Measurements from ENCODE around the gene ERVV-1.

The ERVV-1 gene

DNA sequence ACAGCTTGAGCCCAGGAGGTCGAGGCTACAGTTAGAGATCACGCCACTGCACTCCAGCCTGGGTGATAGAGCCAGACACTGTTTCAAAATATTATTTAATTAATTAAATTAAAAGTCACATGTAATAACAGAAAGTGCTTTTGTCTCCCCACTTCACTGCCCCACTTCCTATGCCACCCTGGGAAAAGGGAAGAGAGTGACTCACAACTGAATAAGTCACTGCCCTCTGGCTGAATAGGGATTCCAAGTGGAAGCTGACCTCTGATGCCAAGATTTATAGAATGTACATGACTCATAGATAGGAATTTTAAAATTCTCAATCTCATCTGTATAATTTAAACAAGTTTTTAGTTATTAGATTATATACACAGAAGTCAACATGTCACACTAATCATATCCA is 22.2 kb upstream of the ERVV-1 start:
- no peak for TF ChIP-seq GABPA (IDR thresholded peaks at IDR 0.05; ENCODE audit: low read depth)
- no peak for TF ChIP-seq CTCF (IDR thresholded peaks at IDR 0.05; ENCODE audit: insufficient read depth, low read length)
- TF ChIP-seq, protein P1, sequence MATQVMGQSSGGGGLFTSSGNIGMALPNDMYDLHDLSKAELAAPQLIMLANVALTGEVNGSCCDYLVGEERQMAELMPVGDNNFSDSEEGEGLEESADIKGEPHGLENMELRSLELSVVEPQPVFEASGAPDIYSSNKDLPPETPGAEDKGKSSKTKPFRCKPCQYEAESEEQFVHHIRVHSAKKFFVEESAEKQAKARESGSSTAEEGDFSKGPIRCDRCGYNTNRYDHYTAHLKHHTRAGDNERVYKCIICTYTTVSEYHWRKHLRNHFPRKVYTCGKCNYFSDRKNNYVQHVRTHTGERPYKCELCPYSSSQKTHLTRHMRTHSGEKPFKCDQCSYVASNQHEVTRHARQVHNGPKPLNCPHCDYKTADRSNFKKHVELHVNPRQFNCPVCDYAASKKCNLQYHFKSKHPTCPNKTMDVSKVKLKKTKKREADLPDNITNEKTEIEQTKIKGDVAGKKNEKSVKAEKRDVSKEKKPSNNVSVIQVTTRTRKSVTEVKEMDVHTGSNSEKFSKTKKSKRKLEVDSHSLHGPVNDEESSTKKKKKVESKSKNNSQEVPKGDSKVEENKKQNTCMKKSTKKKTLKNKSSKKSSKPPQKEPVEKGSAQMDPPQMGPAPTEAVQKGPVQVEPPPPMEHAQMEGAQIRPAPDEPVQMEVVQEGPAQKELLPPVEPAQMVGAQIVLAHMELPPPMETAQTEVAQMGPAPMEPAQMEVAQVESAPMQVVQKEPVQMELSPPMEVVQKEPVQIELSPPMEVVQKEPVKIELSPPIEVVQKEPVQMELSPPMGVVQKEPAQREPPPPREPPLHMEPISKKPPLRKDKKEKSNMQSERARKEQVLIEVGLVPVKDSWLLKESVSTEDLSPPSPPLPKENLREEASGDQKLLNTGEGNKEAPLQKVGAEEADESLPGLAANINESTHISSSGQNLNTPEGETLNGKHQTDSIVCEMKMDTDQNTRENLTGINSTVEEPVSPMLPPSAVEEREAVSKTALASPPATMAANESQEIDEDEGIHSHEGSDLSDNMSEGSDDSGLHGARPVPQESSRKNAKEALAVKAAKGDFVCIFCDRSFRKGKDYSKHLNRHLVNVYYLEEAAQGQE (IDR thresholded peaks at IDR 0.05; ENCODE audit: insufficient replicate concordance, low read depth), result no peak
- TF ChIP-seq SPI1 (IDR thresholded peaks at IDR 0.05; ENCODE audit: borderline replicate concordance, low read depth), result no peak
- no peak for TF ChIP-seq POLR2AphosphoS5 (IDR thresholded peaks at IDR 0.05; ENCODE audit: low read depth)
- Histone ChIP-seq H3K4me3 (replicated peaks; ENCODE audit: insufficient read depth, low read length) (no peak overlapping the region), H3K27ac (replicated peaks) (no peak overlapping the region), H3K27me3 (ENCODE audit: insufficient read depth, poor library complexity, severe bottlenecking) (no peaks in the 10 kb centered on the region)
- DNase-seq (ENCODE audit: low read depth in 1 of 2, low spot score in 1 of 2), result no peak

- TF ChIP-seq CTCF (IDR thresholded peaks at IDR 0.05; ENCODE audit: insufficient read depth, low read length) (no peak), POLR2AphosphoS5 (IDR thresholded peaks at IDR 0.05; ENCODE audit: low read depth) (no peak), GABPA (IDR thresholded peaks at IDR 0.05; ENCODE audit: low read depth) (no peak), SPI1 (IDR thresholded peaks at IDR 0.05; ENCODE audit: borderline replicate concordance, low read depth) (no peak)
- TF ChIP-seq, protein P1 (IDR thresholded peaks at IDR 0.05; ENCODE audit: insufficient replicate concordance, low read depth), result no peak
- H3K27me3 ChIP-seq (ENCODE audit: insufficient read depth, poor library complexity, severe bottlenecking), result no peaks in the 10 kb centered on the region
- H3K4me3 ChIP-seq (replicated peaks; ENCODE audit: insufficient read depth, low read length), result no peak overlapping the region
- no peak overlapping the region for H3K27ac ChIP-seq (replicated peaks)
- no peak for DNase-seq (ENCODE audit: low read depth in 1 of 2, low spot score in 1 of 2)
Observed at GRCh38 chr19:52992109-52993004, 21.4 kb upstream of the ERVV-1 start.

DNA sequence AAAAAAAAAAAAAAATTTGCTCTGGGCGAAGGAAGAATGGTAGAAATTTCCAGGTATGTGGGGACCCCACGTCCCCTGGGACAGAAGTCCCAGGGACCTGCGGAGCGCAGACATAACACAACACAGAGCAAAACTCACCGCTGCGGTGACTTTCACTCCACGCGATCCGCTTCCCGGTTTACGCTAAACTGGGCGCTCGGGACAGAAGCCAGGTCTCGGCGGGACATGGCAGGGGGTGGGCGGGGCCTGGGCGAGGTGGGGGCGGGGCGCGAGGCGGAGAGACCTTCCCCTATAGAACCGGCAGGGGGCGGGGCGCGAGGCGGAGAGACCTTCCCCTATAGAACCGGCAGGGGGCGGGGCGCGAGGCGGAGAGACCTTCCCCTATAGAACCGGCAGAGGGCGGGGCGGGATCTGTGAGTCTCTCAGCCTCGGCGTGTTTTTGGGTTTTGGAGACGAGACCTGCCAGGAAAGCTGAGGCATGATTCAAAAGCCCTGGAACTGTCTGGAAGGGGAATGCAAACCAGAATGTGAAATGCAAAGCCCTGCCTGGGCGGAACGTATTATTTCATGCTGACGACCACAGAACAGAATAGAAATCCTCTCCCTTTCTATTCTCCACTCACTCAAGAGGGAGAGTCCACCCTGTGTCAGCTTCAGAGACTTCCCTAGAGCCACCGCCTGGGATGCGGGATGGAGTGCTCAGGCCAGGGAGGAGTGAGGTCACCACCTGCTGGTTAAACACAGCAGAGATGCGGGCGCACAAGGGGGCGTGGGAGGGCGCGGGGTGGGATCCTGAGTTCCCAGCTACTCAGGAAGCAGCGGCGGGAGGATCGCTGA is 20.2 kb upstream of the ERVV-1 start:
- no peak for TF ChIP-seq SPI1 (IDR thresholded peaks at IDR 0.05; ENCODE audit: borderline replicate concordance, low read depth)
- no peak for TF ChIP-seq POLR2AphosphoS5 (IDR thresholded peaks at IDR 0.05; ENCODE audit: low read depth)
- TF ChIP-seq, protein P1 (IDR thresholded peaks at IDR 0.05; ENCODE audit: insufficient replicate concordance, low read depth), result no peak
- TF ChIP-seq CTCF (IDR thresholded peaks at IDR 0.05; ENCODE audit: insufficient read depth, low read length), result peak; percentile 0
- TF ChIP-seq GABPA (IDR thresholded peaks at IDR 0.05; ENCODE audit: low read depth), result no peak
- Histone ChIP-seq H3K4me3 (replicated peaks; ENCODE audit: insufficient read depth, low read length) (peak overlapping the region; percentile 24), H3K27me3 (ENCODE audit: insufficient read depth, poor library complexity, severe bottlenecking) (no peaks in the 10 kb centered on the region), H3K27ac (replicated peaks) (no peak overlapping the region; the same call in 1 of the 2 replicates)
- DNase-seq (ENCODE audit: low read depth in 1 of 2, low spot score in 1 of 2), result peak; percentile 35 to 86
